HG03342 (cell line): Measurements from ENCODE around the gene DDN.

Source experiments
- ATAC-seq: cut with Tn5 transposase; IDR thresholded peaks from one replicate; pipeline ENCODE4 v1.9.1; 2021; ENCODE audit warnings: mild to moderate bottlenecking, moderate library complexity; ENCODE audit not compliant: unreplicated experiment

DDN gene

GRCh38 chr12:49032276-49032675, 33.1 kb upstream of the DDN start:
- no peak for ATAC-seq

GRCh38 chr12:49031573-49032161, 32.5 kb upstream of the DDN start:
- ATAC-seq, result no peak

GRCh38 chr12:49030714-49031572, 31.8 kb upstream of the DDN start:
- no peak for ATAC-seq

- ATAC-seq, result no peak
Observed at GRCh38 chr12:49030119-49030518, 30.9 kb upstream of the DDN start.

- ATAC-seq, result no peak
Observed at GRCh38 chr12:49028666-49029275, 29.6 kb upstream of the DDN start.

GRCh38 chr12:49027846-49028555, 28.8 kb upstream of the DDN start:
- ATAC-seq, result no peak

GRCh38 chr12:49026678-49027480, 27.7 kb upstream of the DDN start:
- no peak for ATAC-seq

GRCh38 chr12:49026101-49026500, 26.9 kb upstream of the DDN start:
- no peak for ATAC-seq

- ATAC-seq, result no peak
Observed at GRCh38 chr12:49025463-49025862, 26.3 kb upstream of the DDN start.

- no peak for ATAC-seq
Observed at GRCh38 chr12:49024543-49024942, 25.4 kb upstream of the DDN start.

- ATAC-seq, result no peak
Observed at GRCh38 chr12:49023812-49024211, 24.6 kb upstream of the DDN start.

- ATAC-seq, result no peak
Observed at GRCh38 chr12:49022558-49023178, 23.5 kb upstream of the DDN start.

GRCh38 chr12:49021292-49021915, 22.2 kb upstream of the DDN start:
- no peak for ATAC-seq

GRCh38 chr12:49020441-49020840, 21.3 kb upstream of the DDN start:
- ATAC-seq, result no peak

- ATAC-seq, result no peak
Observed at GRCh38 chr12:49019443-49020324, 20.5 kb upstream of the DDN start.

GRCh38 chr12:49019120-49019430, 19.9 kb upstream of the DDN start:
- no peak for ATAC-seq

- ATAC-seq, result peak; percentile 84
Observed at GRCh38 chr12:49018261-49019119, 19.3 kb upstream of the DDN start, which contains the start of gene PRKAG1. PRKAG1 (minus strand) TSS chr12:49018776; CDS start chr12:49018740, 36 bp downstream.

GRCh38 chr12:49017891-49018260, 18.7 kb upstream of the DDN start:
- peak; percentile 12 for ATAC-seq
